Suprapubic skin (tissue), 4 donors: ENCODE results near the gene CAND1. TPM values are rescaled to one million over a fixed set of nuclear protein-coding genes. Genes with fewer than 3 reads are reported as not detected.

ENCODE experiments used
- DNase-seq, 2 donors: peaks; one replicate each; pipeline ENCODE4 v3.0.0-alpha.2; 2019; ENCODE audit warnings: low spot score in 2 of 2
- H3K27ac ChIP-seq: fragments of 200-600 bp; sonication (generic); one replicate; pipeline ENCODE4 v1.5.1; 2019
- H3K27me3 ChIP-seq: fragments of 200-600 bp; sonication (generic); one replicate; pipeline ENCODE4 v1.5.1; 2019
- H3K36me3 ChIP-seq: fragments of 200-600 bp; sonication (generic); one replicate; pipeline ENCODE4 v1.5.1; 2019
- H3K4me1 ChIP-seq: fragments of 200-600 bp; sonication (generic); one replicate; pipeline ENCODE4 v1.5.1; 2019
- H3K4me3 ChIP-seq: fragments of 200-600 bp; sonication (generic); one replicate; pipeline ENCODE4 v1.5.1; 2019; ENCODE audit warnings: mild to moderate bottlenecking
- H3K9me3 ChIP-seq: fragments of 200-600 bp; sonication (generic); one replicate; pipeline ENCODE4 v1.5.1; 2019
- EP300 ChIP-seq: sonication (generic); formaldehyde crosslinking; IDR thresholded peaks from one replicate; pipeline ENCODE4 v1.6.1; 2017; ENCODE audit warnings: antibody characterized with exemption
- POLR2A ChIP-seq, 2 donors: fragments of 450-650 bp; IDR thresholded peaks; one replicate each; pipeline ENCODE4 v1.6.1; 2017; ENCODE audit warnings: antibody characterized with exemption in 2 of 2, mild to moderate bottlenecking in 2 of 2, moderate library complexity in 2 of 2
- POLR2AphosphoS5 ChIP-seq, 3 donors: sonication (generic); formaldehyde crosslinking; IDR thresholded peaks; one replicate each; pipeline ENCODE4 v1.6.1; 2017; ENCODE audit warnings: antibody characterized with exemption in 3 of 3
- WGBS: methylation state at CpG from one replicate; pipeline ENCODE4 v1.1.5; 2018; 5-methylcytosine and 5-hydroxymethylcytosine counted together
- total RNA-seq, 4 donors: library from RNA; depleted of rRNA; stranded (reverse); fragments of >200 nt; gene quantifications; one replicate each; pipeline ENCODE4 v1.1.0, GENCODE V29; 2016
- TF ChIP-seq, protein P1 (sequence below), 2 donors: fragments of 200-600 bp in 1 of 2; fragments of 450-650 bp in 1 of 2; sonication (generic) in 1 of 2; IDR thresholded peaks; one replicate each; pipeline ENCODE4 v1.5.1; 2016 to 2019; ENCODE audit warnings: antibody characterized with exemption in 2 of 2, mild to moderate bottlenecking in 1 of 2, moderate library complexity in 1 of 2

CAND1 gene
- total RNA-seq, 4 donors from 2014 or later: 62.9 to 131 (median 72.3) TPM

DNA sequence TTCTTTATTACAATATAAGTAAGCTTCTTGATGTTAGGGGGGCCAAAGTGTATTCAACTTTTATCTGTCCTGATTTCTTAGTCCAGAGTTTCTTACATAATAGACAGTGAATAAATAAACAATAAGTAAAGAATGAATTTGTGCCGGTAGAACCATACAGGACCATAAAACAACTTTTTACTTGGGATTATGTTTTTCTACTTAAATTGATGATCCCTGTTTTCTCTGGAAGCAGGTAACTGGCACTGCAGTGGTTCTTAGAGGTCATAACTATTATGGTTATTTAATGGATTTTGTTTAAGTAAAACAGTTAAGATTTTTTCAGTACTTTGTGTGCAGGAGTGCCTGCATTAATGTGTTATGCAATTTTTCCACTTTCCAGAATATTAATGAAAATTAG lies 10.5 kb downstream of the CAND1 start:
- H3K27me3 ChIP-seq: no peaks in the 10 kb centered on the region
- WGBS: 59% methylated on average over 1 of the region's 1 CpG
- no peaks in the 10 kb centered on the region for H3K9me3 ChIP-seq
- H3K27ac ChIP-seq: no peak overlapping the region
- no peak overlapping the region for H3K4me3 ChIP-seq
- DNase-seq: no peak
- TF ChIP-seq, protein P1, sequence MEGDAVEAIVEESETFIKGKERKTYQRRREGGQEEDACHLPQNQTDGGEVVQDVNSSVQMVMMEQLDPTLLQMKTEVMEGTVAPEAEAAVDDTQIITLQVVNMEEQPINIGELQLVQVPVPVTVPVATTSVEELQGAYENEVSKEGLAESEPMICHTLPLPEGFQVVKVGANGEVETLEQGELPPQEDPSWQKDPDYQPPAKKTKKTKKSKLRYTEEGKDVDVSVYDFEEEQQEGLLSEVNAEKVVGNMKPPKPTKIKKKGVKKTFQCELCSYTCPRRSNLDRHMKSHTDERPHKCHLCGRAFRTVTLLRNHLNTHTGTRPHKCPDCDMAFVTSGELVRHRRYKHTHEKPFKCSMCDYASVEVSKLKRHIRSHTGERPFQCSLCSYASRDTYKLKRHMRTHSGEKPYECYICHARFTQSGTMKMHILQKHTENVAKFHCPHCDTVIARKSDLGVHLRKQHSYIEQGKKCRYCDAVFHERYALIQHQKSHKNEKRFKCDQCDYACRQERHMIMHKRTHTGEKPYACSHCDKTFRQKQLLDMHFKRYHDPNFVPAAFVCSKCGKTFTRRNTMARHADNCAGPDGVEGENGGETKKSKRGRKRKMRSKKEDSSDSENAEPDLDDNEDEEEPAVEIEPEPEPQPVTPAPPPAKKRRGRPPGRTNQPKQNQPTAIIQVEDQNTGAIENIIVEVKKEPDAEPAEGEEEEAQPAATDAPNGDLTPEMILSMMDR (IDR thresholded peaks at IDR 0.05): no peak
- TF ChIP-seq POLR2A (IDR thresholded peaks at IDR 0.05): no peak
- TF ChIP-seq POLR2AphosphoS5 (IDR thresholded peaks at IDR 0.05): no peak
- no peak for TF ChIP-seq EP300
- peaks cover 4% of the 10 kb centered on the region for H3K36me3 ChIP-seq
- H3K4me1 ChIP-seq: peaks cover 54% of the 10 kb centered on the region

GRCh38 chr12:67280088-67280487 lies 10.9 kb downstream of the CAND1 start:
- Histone ChIP-seq H3K4me1 (peaks cover 50% of the 10 kb centered on the region), H3K36me3 (peaks cover 4% of the 10 kb centered on the region), H3K27me3 (no peaks in the 10 kb centered on the region), H3K4me3 (no peak overlapping the region), H3K9me3 (no peaks in the 10 kb centered on the region), H3K27ac (no peak overlapping the region)
- TF ChIP-seq POLR2A (IDR thresholded peaks at IDR 0.05) (no peak), POLR2AphosphoS5 (IDR thresholded peaks at IDR 0.05) (no peak), EP300 (no peak)
- TF ChIP-seq, protein P1 (IDR thresholded peaks at IDR 0.05): no peak
- no peak for DNase-seq
- 67% methylated on average over 4 of the region's 4 CpGs for WGBS

GRCh38 chr12:67280572-67280971 lies 11.4 kb downstream of the CAND1 start:
- Histone ChIP-seq H3K4me3 (no peak overlapping the region), H3K4me1 (peaks cover 45% of the 10 kb centered on the region), H3K9me3 (no peaks in the 10 kb centered on the region), H3K36me3 (peaks cover 4% of the 10 kb centered on the region), H3K27me3 (no peaks in the 10 kb centered on the region), H3K27ac (no peak overlapping the region)
- no peak for TF ChIP-seq POLR2AphosphoS5 (IDR thresholded peaks at IDR 0.05)
- TF ChIP-seq EP300: no peak
- TF ChIP-seq, protein P1 (IDR thresholded peaks at IDR 0.05): no peak
- TF ChIP-seq POLR2A (IDR thresholded peaks at IDR 0.05): no peak
- WGBS: 29% methylated on average over 2 of the region's 2 CpGs
- DNase-seq: no peak

GRCh38 chr12:67284561-67284960 lies 15.4 kb downstream of the CAND1 start:
- 100% methylated on average over 2 of the region's 2 CpGs for WGBS
- Histone ChIP-seq H3K27ac (no peak overlapping the region), H3K27me3 (no peaks in the 10 kb centered on the region), H3K9me3 (no peaks in the 10 kb centered on the region), H3K4me3 (no peak overlapping the region), H3K36me3 (peaks cover 9% of the 10 kb centered on the region), H3K4me1 (peaks cover 14% of the 10 kb centered on the region)
- DNase-seq: no peak
- no peak for TF ChIP-seq EP300
- no peak for TF ChIP-seq POLR2A (IDR thresholded peaks at IDR 0.05)
- TF ChIP-seq, protein P1 (IDR thresholded peaks at IDR 0.05): no peak
- TF ChIP-seq POLR2AphosphoS5 (IDR thresholded peaks at IDR 0.05): no peak

DNA sequence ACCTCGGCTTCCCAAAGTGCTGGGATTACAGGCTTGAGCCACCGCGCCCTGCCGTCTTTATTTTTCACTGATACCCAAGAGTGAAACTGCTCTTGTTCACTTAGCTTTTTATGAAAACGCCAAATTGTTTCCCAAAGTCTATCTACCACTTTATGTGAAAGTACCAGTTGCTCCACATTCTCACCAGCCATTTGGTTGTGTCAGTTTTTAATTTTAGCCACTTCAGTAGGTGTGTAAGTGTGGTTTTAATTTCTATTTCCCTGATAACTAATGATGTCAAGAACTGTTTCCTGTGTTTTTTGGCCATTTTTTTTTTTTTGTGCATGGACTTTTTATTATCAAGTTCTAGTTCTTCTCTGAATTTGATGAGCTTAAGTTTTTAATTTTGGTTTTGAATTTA lies 17.1 kb downstream of the CAND1 start:
- WGBS: 92% methylated on average over 5 of the region's 5 CpGs
- H3K27me3 ChIP-seq: no peaks in the 10 kb centered on the region
- no peak for DNase-seq
- H3K9me3 ChIP-seq: no peaks in the 10 kb centered on the region
- TF ChIP-seq, protein P1 (IDR thresholded peaks at IDR 0.05): no peak
- TF ChIP-seq EP300: no peak
- TF ChIP-seq POLR2AphosphoS5 (IDR thresholded peaks at IDR 0.05): no peak
- no peak for TF ChIP-seq POLR2A (IDR thresholded peaks at IDR 0.05)
- H3K27ac ChIP-seq: no peak overlapping the region
- no peak overlapping the region for H3K4me3 ChIP-seq
- peaks cover 4% of the 10 kb centered on the region for H3K4me1 ChIP-seq
- peaks cover 9% of the 10 kb centered on the region for H3K36me3 ChIP-seq
